ENCODE measurements around the gene USP12.
"Not testable (repeated sequence)": the region's sequence is repeated elsewhere in the genome, so short reads cannot be mapped to it uniquely, and the experiment has no call there.

USP12 gene

DNA sequence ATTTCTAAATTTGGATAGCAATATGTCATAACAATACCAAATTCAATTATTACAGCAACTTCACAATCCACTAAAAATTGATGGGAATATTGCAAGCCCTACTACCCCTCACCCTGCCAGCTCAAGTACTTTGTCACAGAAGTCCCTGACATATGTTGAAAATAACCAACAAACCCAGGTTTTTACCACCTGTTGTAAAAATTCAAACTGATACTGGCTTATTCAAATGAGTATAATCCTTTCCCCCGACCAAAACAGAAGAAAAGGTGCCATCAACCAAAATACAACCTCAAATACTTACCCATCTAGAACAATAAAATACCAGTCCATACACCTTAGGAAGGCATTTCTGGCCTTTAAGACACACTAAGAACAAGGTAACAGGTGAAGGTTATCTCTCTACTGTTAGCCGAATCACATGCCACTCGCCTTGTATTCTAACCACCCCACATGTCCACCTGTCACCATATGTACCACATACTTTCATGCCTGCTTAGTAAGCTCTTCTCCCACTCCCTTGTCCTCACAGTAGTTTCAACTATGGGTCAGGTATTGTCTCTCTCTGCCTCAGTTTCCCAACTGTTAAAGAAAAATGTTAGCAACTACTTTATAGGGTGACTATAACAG lies 53.1 kb downstream of the USP12 start:
- DNase-seq, result no peak

DNA sequence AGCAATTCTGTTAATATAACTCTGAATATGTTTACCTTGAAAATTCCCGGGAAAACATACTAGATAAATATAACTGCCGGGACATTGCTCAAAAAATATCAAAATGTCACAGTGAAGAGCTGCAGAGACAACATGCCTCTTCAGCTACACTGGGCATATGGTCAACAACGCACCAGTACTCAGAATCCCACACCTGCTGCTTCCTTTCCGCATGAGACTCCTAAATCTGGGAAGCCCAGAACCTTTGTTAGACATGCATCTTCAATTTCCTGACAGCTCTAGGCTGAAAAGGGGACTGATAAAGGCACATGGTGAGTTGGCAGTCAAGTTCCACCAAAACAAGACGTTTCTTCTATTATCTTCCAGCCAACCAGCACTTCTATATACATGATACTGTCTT lies 53.7 kb downstream of the USP12 start:
- DNase-seq, result peak; percentile 37 to 49

DNA sequence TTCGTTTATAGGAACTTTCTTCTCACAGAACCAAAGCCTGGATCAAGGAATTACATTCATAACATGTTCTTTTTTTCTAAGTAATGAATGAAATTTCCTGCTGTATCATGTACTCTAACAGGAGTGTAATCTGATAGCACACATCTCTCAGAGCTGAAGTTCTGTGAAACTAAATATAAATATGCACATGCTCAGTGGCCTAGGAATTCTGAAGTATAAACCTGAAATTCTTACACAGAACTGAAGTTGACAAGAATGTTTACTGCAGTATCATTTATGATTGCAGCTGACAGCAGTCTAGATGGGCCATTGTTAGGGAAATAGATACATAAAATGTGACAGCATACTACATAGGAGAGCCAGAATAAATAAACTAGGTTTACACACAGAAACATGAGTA lies 54.5 kb downstream of the USP12 start:
- DNase-seq, result no peak

DNA sequence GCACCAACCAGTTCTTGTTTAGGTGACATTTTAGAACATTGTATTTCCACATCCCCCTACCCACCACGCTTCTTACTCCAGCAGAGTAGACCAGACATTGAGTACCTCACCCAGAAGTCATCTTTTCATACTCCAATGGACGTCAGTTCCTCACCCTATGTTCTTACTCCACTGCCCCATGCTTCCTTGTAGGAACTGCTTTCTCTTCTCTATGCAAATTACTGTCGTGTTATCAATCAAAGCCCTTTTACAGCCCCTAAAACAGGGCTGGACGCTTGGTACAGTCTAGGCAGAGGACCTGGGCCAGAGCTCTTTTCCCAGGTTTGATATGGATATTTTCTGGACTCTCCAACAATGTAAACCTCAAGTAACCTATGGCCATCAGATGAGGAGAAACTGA lies 58.2 kb downstream of the USP12 start:
- no peak for DNase-seq

DNA sequence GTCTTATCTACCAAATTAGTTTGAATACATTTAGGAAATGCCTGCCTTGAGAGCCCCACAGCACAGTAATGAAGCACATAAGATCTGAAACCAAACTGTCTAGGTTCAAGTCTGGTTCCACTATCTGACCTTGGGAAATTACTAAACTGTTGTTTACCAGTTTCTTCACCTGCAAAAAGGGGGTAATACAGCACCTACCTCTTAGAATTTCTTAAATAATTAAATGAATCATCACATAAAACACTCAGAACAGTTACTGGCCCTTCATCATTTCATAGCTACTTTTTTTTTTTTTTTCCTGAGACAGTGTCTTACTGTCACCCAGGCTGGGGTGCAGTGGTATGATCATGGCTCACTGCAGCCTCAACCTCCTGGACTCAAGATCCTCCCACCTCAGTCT lies 59.6 kb downstream of the USP12 start:
- DNase-seq, result no peak

DNA sequence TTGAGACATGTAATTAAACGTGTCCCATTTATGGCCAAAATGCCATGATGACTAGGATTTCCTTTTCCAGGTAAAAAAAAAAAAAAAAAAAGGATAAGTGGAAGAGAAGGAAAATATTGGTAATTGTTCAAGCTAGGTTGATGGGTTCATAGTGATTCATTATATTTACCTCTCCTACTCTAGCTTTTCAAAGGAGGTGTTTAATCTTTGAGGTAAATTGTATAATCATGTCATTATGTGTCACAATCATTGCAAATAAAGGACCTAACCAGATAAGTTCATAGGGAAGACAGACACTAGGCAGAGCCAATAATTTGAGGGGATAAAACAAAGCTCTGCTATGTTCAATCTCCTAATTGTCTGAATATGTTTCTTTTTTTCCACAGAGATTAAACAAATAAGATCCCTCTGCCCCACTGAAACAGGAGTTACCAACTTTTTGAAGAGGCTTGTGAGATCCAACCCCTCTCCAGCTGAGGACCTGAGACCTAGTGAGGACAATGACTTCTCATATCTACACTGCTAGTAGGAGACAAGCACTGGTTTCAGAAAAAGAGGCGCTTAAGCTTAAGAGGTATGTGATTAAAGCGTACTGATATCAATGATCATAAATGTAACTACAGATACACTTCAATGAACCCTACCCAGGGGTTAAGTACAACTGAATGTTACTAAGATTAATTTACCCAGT lies 61.4 kb downstream of the USP12 start:
- no peak for DNase-seq

DNA sequence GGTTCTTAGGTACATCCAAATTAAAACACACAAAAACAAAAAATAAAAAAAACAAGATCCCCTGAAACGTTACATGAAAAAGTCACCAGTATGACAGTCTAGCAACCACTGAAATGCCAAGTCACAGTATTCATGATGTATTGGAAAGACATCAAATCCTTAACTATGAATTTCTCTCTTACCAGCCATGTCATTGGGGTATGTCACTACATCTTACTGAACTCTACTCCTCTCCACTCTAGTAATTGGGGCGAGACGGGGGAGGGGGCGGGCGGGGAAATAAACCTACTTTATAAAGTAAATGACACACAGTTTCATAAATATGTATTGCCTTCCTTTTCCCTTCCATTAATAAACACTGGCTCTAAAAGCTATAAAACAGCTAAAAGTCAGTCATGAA lies 65.5 kb downstream of the USP12 start:
- DNase-seq, result no peak

DNA sequence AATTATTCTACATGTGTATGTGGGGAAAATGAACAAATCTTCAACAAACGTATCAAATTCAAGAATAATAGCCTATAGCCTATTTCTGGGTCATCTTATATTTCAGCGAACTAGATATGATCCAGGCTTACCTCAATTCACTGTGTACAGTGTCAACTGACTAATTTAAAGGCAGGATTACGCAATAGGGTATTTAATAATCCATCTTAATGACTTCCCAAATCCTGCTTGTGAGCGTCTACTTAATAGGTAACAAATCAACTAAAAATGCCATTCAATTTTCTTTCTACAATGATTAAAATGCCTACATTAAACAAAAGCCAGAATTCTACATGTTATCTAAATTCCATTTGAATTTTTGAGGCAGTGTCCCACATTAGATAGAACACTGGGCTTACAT lies 67.0 kb downstream of the USP12 start:
- no peak for DNase-seq

DNA sequence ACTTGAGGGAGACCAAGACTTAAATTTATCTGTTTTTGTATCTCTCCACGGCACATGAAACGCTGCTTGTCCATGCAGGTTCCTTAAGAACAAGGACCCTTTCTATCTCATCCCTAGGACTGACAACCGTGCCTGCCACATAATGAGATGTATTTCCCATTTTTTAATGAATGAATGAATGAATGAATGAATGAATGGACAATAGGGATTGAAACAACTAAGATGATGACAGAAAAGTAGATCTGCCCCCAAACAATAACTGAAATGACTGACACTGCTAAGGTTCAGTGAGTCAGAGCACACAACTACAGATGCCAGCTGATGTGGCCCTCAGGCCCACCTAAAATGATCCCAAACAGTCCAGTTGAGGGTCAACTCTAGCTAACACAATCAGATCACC lies 69.8 kb downstream of the USP12 start:
- DNase-seq, result no peak

DNA sequence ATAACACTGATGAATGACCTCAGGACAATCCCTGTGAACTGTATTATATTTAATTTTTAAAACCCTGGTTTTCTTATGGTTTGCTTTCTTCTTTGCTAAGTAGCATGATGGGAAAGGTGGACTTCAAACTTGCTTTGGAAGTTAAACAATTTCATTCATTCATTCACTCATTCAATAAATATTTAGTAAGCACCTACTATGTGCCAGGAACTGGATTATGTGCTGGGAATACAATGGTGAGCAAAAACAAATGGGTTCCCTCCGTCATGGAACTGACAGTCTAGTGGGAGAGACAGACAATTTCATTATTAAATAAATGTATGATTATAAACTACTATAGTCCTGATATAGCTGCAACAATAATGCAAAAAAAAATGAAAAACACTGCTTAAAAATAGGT lies 70.3 kb downstream of the USP12 start:
- no peak for DNase-seq

DNA sequence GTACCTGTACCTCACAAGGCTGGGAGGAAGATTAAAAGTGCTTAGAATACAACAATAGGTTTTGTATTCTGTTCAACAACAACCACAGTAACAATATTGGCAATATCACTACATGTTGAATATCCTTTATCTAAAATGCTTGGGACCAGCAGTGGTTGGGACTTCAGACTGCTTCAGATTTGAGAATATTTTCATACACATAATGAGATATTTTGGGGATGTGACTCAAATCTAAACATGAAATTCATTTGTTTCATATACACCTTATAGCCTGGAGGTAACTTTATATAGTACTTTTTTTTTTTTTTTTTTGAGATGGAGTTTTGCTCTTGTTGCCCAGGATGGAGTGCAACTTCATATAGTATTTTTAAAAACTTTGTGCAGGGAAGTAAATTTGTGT lies 73.9 kb downstream of the USP12 start:
- no peak for DNase-seq

DNA sequence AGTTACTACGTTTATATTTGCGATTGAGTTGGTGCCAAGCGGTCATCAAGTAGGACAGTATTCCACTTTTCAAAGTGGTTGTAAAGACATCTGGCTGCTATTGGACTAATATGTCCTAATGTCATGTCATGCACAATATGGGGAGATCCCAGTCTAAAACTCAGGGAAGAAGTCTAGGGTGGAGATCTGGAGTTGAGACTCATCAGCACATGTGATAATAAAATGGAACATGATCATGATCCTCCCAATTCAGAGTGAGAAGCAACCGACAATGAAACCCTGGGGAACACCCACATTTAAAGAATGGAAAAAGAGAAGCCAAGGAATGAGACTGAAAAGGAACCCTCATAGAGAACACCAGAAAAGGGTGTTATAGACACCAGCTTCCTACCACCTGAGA lies 80.2 kb downstream of the USP12 start:
- no peak for DNase-seq

DNA sequence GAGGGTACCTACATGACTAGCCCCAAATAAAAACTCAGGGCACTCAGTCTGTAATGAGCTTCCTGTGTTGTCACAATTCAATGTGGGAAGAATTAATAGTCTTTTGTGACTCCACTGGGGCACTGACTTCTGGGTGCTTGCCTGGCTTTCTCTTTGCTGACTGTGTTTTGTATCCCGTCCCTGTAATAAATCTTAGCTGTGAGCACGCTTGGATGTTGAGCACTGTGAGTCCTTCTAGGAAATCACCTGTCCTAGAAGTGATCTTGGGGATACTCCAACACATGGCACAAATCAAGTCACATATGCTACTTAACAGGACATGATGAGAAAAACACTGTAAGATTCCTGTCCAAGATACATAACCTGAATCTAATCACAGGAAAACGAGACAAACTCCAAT lies 83.0 kb downstream of the USP12 start:
- DNase-seq, result no peak

DNA sequence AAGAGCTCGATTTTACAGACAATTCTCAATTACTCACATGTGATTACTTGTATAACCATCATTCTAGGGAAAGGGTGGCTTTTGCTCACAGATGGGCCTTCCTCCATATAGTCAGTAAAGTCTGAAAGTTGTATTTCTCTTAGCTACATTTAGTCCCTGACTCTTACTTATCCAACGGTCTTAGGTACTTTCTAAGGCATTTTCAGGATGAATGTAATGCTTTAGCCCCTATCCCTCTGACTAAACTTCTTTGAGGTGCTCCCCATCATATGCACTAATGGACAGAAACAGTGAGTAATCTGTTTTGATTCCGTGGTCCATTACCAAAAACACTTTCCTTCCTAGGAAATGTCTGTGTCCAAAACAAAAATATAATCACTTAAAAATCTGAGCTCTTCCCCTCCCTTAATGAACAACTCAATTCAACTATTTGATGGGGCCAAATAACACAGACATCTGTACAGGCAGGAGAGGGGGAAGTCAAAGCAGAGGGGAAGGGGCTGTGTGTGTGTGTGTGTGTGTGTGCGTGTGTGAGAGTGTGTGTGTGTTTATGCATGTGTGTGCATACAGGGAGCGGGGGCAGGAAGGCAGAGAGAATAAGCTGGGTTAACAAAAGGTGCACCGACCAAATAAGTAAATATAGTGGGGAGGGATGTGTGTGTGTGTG lies 84.9 kb downstream of the USP12 start:
- DNase-seq, result no peak

DNA sequence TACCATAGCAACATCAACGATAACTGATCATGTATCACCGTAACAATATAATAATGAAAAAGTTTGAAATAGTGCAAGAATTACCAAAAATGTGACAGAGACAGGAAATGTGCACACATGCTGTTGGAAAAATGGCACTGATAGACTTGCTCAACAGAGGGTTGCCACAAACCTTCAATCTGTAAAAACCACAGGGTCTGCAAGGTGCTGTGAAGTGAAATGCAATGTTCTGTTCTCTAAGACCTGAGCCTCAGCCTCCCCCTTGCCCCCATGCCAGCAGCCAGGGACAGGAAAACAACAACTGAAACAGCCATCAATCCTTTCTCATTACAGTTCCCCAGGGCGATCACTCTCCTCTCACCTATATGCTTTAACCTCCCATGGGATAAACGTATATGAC lies 88.4 kb downstream of the USP12 start:
- DNase-seq, result no peak

DNA sequence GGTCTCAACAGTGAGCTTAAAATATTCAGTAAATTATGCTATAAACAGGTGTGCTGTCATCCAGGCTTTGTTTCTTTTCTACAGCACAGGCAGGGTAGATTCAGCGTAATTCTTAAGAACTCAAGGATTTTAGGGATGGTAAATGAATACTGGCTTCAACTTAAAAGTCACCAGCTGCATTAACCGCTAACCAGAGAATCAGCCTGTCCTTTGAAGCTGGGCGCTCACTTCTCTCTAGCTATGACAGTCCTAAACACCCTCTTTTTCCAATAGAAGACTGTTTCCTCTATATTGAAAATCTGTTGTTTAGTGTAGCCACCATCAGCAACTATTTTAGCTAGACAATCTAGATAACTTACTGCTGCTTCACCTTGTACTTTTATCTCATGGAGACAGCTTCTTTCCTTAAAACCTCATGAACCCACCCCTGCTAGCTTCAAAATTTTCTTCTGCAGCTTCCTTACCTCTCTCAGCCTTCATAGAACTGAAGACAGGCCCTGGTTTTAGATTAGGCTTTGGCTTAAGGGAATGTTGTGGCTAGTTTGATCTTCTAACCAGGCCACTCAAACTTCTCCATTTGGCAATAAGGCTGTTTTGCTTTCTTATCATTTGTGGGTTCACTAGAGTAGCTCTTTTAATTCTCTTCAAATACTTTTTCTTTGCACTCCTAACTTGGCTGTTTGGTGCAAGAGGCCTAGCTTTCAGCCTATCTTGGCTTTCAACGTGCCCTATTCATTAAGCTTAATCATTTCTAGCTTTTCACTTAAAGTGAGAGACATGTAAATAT lies 89.5 kb downstream of the USP12 start:
- no peak for DNase-seq

DNA sequence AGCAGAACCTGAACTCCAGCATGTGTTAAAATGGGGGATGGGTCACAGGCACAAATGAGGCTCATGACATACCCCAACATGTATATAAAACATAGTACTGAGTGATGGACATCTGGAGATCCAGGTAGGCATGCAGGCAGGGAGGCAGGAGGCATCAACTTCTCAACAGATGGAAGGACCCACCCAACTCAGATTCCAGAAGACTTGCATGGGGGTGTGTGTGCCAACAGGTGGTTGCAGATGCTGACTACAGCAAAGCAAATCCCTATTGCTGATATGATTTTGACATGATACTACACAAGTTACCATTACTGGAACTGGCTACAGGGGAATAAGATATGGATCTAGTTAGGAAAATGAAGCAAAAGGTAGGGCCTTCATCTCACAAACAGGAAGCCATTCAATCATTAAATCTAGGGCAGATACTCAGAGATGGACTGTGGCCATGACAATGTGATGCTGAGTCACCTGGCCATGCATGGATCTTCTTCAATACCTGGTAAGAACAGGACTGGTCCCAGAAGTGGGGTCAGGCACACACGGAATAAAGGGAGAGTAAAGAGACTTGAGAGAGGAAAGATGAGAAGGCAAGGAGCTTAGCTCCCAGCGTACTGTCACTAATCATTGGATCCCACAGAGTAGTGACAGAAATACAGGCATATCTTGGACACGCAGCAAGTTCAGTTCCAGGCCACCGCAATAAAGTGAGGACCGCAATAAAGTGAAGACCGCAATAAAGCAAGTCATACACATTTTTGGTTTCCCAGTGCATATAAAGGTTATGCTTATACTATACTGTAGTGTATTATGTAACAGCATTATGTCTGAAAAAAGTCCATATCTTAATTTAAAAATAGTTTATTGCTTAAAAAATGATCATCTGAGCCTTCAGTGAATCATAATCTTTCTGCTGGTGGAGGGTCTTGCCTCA lies 91.3 kb downstream of the USP12 start:
- DNase-seq, result no peak

DNA sequence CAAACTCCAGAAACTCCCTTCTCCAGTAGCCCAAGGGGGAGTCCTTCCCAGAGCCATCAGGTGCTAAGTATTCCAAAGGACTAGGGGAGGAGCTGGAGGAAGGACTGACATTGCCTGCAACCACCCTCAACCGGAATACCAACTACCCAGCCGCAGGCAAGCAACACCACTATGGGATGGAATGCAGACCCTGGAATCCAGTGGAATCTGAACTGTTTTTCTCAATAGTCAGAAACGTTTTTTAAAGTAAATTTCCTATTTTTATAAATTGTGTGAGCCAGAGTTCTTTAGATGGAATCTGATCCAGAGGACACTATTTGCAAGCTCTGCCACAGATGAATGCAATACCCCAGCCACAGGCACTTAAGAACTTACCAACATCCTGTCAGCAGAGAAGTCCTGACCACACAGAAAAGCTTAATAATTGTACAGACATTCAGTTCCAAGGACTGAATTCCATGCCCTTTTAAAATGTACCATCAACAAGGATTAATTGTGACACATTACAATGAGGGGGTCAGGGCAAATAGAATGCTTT lies 92.1 kb downstream of the USP12 start:
- DNase-seq, result no peak

DNA sequence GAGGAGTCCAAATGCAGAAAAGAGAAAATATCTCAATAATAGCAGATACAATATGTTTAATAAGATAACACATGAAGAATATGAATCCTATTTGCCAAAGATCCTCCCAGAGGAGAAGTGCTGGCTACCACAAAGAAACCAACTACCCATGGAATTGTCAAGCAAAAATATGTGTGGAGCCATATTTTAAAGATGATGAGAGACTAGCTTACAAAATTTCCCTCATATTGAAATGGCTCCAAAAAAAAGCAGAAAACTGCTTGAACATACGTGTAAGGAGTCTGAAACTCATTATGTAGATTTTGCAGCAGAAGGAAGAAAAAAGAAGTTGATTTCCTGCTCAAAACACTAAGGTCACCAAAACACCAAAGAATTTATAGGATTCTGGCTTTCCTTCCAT lies 94.2 kb downstream of the USP12 start:
- no peak for DNase-seq

DNA sequence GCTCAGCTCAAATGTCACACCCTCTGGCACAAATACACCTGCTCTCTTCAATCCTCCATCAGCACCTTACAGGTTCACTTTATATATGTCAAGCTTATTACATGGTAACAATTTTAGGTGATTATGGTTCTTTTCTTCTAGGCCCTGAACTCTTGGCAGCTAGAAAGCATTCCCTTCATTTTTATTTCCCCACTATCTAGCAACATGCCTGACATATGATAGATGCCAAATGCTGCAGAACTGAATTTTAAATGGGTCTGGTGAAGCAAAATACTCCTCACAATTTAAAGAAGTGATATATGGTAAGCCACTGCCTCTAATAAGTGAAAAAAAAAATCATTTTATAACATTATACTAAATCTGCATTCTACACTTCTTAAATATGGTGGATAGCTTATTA lies 95.2 kb downstream of the USP12 start:
- DNase-seq, result no peak

DNA sequence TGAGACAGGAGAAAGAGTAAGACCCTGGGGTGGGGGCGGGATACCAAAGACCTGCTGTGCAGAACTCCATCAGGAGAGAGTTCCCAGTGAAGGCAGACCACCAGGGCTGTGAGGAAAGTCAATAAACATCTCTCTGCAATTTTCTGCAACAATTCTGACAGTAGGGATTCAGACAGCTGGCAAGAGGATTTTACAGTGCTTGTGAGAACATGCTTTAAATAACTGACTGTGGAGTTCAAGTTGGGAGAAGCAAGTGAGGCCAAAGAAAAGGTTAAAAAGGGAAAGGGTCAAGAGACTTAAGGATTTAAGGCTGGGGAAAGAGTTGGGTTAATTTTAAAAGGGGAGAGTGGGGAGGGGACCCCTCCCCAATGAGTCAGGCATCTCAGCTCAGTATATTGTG lies 98.4 kb downstream of the USP12 start:
- no peak for DNase-seq

DNA sequence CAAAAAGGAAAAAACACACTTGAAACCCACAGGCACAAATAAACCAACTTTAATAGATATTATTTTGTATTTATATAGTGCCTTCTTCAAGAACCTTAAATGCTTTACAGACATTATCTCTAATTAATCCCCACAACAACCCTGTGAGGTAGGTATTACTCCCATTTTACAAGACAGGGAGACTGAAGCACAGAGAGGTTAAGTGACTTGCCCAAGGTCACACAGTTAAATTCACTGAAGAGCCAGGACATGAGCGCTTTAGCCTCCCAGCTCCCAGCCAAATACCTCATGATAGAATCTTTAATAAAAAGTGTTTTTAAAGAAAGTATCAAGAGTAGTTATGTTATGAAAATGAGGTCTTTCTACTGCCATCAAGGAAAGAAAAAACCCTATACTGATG lies 105.5 kb downstream of the USP12 start:
- DNase-seq, result not testable (repeated sequence)
